Measurements from ENCODE around the gene MCRIP1. TPM values are rescaled to one million over a fixed set of nuclear protein-coding genes. Genes with fewer than 3 reads are reported as not detected.

The MCRIP1 gene
- total RNA-seq, 2 experiments from 2014 or later, result 55.1 to 56.5 TPM

DNA sequence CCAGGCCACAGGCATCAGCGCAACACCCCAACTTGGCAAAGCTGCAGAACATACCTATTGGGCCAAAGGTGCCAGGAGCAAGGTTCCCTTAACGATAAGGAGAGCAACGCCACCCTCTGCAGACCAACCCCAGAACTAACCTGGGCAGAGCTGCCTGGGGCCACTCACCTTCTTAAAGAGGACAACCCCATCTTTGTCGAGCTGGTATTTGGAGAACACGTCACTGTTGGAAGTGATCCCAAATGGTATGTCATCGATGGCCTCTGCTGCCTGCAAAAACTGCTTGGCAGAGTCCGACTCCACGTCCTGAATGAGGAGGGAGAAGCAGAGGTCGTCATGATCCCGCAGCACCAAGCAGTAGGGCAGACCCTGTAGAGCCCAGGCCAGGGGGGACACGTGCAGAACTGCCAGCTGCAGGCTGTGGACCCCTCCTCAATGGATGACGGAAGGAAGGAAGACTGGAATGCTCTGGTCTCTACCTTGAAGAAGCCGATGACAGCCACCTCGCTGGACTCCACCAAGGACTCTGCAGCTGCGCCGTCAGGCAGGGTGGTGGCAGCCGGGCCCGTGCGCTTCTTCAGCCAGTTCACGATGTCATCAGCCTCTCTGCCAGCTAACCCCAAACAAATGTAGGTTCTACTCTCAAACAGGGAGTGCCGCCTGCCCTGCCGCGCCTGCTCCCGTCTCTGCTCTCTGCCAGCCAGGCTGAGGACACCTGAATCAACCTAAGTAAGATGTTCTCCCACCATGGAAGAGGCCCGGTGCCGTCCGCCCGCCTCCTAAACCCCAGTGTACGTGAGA, 22.1 kb upstream of the MCRIP1 start:
- ATAC-seq (no peak), DNase-seq (no peak)
- peaks cover 65% of the 10 kb centered on the region for H3K36me3 Mint-ChIP-seq (ENCODE audit: low read depth)
- no peaks in the 10 kb centered on the region for H3K27me3 Mint-ChIP-seq
- no peak overlapping the region for H3K27ac Mint-ChIP-seq
- intact Hi-C loops (cut with micrococcal nuclease), result no loop called here
- H3K4me3 Mint-ChIP-seq, result no peak overlapping the region
- ChIA-PET CTCF (interaction anchor here (0.6 to 2.2 kb wide), 5 partner anchors 14 to 124 kb away, joined by 3 to 7 read pairs (median 3); no protein-coding TSS in a partner anchor), POLR2A (interaction anchor here (0.6 to 6.4 kb wide), 8 partner anchors 12 to 344 kb away, joined by 3 to 35 read pairs (median 4); partner anchors contain the start of gene SLC25A10)
- H3K4me1 Mint-ChIP-seq (ENCODE audit: low read depth), result peaks cover 29% of the 10 kb centered on the region
- no peaks in the 10 kb centered on the region for H3K9me3 Mint-ChIP-seq
- TF ChIP-seq, protein P1, sequence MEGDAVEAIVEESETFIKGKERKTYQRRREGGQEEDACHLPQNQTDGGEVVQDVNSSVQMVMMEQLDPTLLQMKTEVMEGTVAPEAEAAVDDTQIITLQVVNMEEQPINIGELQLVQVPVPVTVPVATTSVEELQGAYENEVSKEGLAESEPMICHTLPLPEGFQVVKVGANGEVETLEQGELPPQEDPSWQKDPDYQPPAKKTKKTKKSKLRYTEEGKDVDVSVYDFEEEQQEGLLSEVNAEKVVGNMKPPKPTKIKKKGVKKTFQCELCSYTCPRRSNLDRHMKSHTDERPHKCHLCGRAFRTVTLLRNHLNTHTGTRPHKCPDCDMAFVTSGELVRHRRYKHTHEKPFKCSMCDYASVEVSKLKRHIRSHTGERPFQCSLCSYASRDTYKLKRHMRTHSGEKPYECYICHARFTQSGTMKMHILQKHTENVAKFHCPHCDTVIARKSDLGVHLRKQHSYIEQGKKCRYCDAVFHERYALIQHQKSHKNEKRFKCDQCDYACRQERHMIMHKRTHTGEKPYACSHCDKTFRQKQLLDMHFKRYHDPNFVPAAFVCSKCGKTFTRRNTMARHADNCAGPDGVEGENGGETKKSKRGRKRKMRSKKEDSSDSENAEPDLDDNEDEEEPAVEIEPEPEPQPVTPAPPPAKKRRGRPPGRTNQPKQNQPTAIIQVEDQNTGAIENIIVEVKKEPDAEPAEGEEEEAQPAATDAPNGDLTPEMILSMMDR (IDR thresholded peaks at IDR 0.05), result no peak

DNA sequence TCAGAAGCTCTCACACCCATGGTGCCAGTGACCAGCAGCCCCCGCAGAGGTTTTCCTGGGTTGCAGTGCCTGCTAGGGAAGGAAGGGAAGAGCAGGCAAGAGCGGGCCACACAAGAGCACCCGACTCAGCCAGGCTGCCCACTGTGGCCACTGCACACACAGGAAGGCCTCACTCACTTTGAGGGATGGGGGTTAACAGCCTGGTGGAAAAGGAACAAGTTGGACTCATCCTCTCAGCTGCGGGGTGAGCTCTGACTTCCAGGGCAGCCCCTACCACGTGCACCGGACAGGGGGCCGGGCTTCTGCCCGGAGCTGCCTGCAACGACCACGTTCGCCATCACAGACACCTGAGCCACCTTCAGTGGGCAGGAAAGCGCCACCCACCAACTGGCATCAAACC, 19.1 kb upstream of the MCRIP1 start:
- CTCF ChIA-PET, result interaction anchor here (0.9 kb wide), 1 partner anchor 34 kb away, joined by 3 read pairs; no protein-coding TSS in a partner anchor
- Mint-ChIP-seq H3K9me3 (no peaks in the 10 kb centered on the region), H3K4me1 (ENCODE audit: low read depth) (peaks cover 6% of the 10 kb centered on the region), H3K27ac (no peak overlapping the region), H3K4me3 (no peak overlapping the region), H3K27me3 (no peaks in the 10 kb centered on the region), H3K36me3 (ENCODE audit: low read depth) (peaks cover 42% of the 10 kb centered on the region)
- DNase-seq (no peak), ATAC-seq (no peak)
- intact Hi-C loops (cut with micrococcal nuclease), result no loop called here
- TF ChIP-seq, protein P1 (IDR thresholded peaks at IDR 0.05), result no peak
- POLR2A ChIA-PET, result interaction anchor here (1.9 to 6.4 kb wide), 3 partner anchors 9 to 18 kb away, joined by 8 to 35 read pairs (median 11); partner anchors contain the start of genes MCRIP1 and PPP1R27

DNA sequence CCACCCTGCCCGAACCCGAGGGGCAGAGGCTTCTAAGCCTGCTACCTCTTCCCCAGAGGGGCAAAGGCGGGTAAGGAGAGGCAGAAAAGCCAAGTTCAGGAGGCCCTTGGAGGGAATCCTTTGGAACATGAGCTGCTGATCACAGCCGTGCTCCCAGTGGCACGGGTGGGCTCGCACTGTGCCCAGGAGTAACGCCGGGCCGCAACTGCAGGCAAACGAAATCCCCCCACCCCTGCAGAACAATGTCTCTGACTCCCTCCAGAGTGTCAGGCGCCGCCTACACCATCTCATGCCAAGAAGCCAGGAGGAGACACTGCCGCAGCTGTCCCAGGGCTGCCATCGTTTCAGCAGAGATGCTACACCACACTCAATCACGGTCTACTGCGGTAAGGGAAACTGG, 18.3 kb upstream of the MCRIP1 start:
- Mint-ChIP-seq H3K36me3 (ENCODE audit: low read depth) (peaks cover 47% of the 10 kb centered on the region), H3K27ac (no peak overlapping the region), H3K4me3 (no peak overlapping the region), H3K4me1 (ENCODE audit: low read depth) (peaks cover 6% of the 10 kb centered on the region), H3K27me3 (no peaks in the 10 kb centered on the region), H3K9me3 (no peaks in the 10 kb centered on the region)
- intact Hi-C loops (cut with micrococcal nuclease), result no loop called here
- ATAC-seq (no peak), DNase-seq (no peak)
- POLR2A ChIA-PET, result interaction anchor here (0.6 to 6.4 kb wide), 4 partner anchors 8 to 317 kb away, joined by 5 to 35 read pairs (median 10); partner anchors contain the start of genes MCRIP1 and PPP1R27
- CTCF ChIA-PET, result no interaction called here
- TF ChIP-seq, protein P1 (IDR thresholded peaks at IDR 0.05), result no peak

- H3K9me3 Mint-ChIP-seq, result no peaks in the 10 kb centered on the region
- H3K27me3 Mint-ChIP-seq, result no peaks in the 10 kb centered on the region
- H3K4me1 Mint-ChIP-seq (ENCODE audit: low read depth), result peaks cover 2% of the 10 kb centered on the region
- intact Hi-C loops (cut with micrococcal nuclease), result no loop called here
- DNase-seq, result no peak
- no peak for ATAC-seq
- H3K36me3 Mint-ChIP-seq (ENCODE audit: low read depth), result peaks cover 46% of the 10 kb centered on the region
- POLR2A ChIA-PET, result no interaction called here
- CTCF ChIA-PET, result no interaction called here
- TF ChIP-seq, protein P1 (IDR thresholded peaks at IDR 0.05), result no peak
- no peak overlapping the region for H3K4me3 Mint-ChIP-seq
- no peak overlapping the region for H3K27ac Mint-ChIP-seq
Observed at GRCh38 chr17:81849457-81849856, 16.4 kb upstream of the MCRIP1 start.

Measured in activated CD8-positive, alpha-beta T cell treated with anti-CD3 and anti-CD28 coated beads for 36 hours (primary cell).